ENCODE results near the gene PLCL2. TPM values are rescaled to one million over a fixed set of nuclear protein-coding genes. Genes with fewer than 3 reads are reported as not detected.

Gene PLCL2
- total and polyA plus RNA-seq, 2 experiments from 2014 or later: 1.6 to 9.7 TPM

GRCh38 chr3:16995601-16996000, 110.8 kb downstream of the PLCL2 start (continued):
- no peak for TF ChIP-seq ZNF462 (CRISPR knock-in tag; IDR thresholded peaks at IDR 0.05)
- TF ChIP-seq CREB1 (CRISPR knock-in tag; IDR thresholded peaks at IDR 0.05; ENCODE audit: low read depth): no peak
- TF ChIP-seq ETS1 (IDR thresholded peaks at IDR 0.05): no peak
- TF ChIP-seq STAT1 (IDR thresholded peaks at IDR 0.05; ENCODE audit: unreplicated experiment): no peak
- TF ChIP-seq ZNF114 (CRISPR knock-in tag; IDR thresholded peaks at IDR 0.05): no peak
- no peak for TF ChIP-seq ZNF331 (CRISPR knock-in tag; IDR thresholded peaks at IDR 0.05; ENCODE audit: low read depth)
- TF ChIP-seq REST (IDR thresholded peaks at IDR 0.05; ENCODE audit: unreplicated experiment): no peak
- no peak for TF ChIP-seq POLR2AphosphoS5 (IDR thresholded peaks at IDR 0.05; ENCODE audit: low read depth)
- TF ChIP-seq EZH2 (IDR thresholded peaks at IDR 0.05; ENCODE audit: low read depth, unreplicated experiment): no peak
- TF ChIP-seq NANOG (IDR thresholded peaks at IDR 0.05; ENCODE audit: borderline replicate concordance): no peak

All from GM23338 (cell line).